Measurements from ENCODE around the gene TEX35.

Gene TEX35

DNA sequence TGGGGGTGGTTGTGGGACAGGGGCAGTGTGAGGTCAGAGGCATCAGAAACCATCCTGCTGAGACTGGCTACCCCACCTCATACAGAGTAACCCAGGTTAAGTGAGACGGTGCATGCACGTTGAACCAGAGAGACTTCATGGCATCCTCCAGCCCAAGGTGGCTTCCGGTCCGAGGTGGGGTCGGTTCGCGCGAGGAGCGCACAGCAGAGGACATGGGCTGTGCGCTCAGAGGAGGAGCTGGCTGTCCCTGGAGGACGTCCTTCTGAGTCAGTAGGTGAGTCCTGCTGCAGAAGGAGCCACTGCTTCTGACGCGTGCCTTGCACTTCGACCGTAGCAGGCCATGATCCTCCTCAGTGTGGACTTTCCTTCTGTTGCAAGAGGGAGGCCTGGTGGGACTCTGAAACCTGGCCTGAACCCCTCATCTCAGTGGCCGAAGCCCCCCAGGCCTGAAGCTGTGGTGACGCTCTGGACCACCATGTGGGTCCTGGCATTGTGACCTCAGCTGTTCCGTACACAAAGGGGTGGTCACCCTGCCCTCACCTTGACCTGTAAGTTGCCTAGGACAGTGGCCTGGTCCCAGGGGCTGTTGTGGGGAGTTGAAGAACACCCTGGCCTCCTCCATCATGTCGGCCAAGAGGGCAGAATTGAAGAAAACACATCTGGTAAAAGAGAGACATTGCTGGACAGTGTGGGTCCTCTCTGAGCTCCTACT is at the start of gene TEX35:
TEX35 (plus strand) TSS at position 544 of the 712 bp plus-strand sequence; CDS start at position 624, 80 bp downstream.
- DNase-seq (ENCODE audit: low read depth), result no peak

DNA sequence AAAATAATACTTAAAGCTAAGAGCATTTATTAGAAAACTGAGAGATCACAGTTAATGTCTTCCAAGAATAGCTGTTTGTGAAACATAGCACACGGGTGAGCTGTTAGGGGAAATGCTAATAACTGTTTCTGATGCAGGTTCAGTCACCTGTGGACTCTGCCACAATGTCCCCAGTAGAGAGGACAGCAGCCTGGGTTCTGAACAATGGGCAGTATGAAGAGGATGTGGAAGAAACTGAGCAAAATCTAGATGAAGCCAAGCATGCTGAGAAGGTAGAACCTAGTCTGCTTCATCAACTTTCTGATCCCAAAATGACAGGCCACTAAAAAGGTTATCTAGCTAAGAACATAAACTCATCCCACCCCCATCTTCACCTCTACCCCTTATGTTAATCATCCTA is 48.8 kb upstream of the TEX35 start:
- no peak for DNase-seq (ENCODE audit: low read depth)

GRCh38 chr1:178464566-178464965 is 48.3 kb upstream of the TEX35 start:
- no peak for DNase-seq (ENCODE audit: low read depth)

DNA sequence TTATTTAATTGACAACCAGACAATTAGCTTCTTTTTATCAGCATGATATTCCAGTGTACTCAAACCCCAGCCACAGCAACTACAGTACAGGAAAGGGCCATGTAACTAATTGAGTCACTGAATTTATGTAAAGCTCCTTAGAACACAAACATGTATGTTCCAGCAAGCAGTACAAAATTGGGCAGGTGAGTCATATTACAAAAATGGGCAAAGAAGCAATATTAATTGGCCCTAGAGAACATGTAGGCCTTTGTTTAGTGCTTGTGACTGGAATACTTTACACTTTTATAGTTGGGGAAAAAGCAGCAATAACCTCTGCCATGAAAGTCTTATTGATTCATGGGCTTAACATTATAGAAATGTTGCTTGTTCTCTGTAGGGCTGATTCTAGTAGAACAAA is 47.9 kb upstream of the TEX35 start:
- DNase-seq (ENCODE audit: low read depth), result no peak

DNA sequence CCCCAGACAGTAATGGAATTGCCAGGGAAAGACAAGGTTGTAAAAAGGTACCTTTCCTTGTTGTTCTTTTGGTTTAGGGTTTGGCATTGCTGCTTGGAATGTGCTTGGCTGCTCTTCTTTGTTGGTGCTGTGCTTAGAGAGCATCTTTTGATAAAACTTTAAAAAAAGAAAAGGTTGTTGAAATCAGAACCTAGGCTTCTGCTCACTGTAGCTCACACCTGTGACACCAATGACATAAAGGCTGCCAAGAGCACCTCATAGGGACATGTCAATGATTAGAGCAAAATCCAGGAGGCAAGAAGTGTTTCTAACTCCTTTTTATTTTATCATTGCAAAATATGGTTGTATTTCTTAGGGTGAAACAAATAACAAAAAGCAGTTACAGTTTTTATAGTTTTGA is 45.1 kb upstream of the TEX35 start:
- DNase-seq (ENCODE audit: low read depth), result no peak

DNA sequence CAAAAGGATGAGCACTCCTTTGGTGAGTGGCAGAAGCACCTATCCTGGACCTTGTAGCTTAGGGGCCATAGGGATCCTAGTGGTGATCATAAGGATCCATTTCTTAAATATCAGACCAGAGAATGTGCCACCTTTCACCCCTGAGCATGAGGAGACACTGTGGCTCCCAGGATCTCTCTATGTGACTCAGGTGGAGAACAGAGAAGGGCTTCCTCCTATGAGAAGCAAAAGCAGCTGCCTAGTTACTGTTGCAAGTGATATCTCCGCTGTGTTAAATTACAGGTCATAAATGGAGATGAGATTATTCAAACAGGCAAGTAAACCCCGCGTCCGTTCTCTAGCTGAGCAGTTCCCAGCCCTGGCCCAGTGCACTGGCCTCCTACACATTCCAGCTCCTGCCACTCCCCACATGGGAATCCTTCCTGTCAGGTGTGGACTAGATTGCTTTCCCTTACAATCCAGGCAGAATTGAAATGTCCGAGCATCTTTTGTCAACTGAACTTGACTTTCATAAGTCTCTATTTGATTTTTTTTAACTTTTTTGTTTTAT is 42.4 kb upstream of the TEX35 start:
- DNase-seq (ENCODE audit: low read depth), result no peak

- DNase-seq (ENCODE audit: low read depth), result no peak
Measured at GRCh38 chr1:178472531-178472930, 40.4 kb upstream of the TEX35 start.

- no peak for DNase-seq (ENCODE audit: low read depth)
Measured at GRCh38 chr1:178477373-178477772, 35.5 kb upstream of the TEX35 start.

GRCh38 chr1:178477841-178478240 is 35.1 kb upstream of the TEX35 start:
- no peak for DNase-seq (ENCODE audit: low read depth)

GRCh38 chr1:178483251-178483957 is 29.5 kb upstream of the TEX35 start:
- no peak for DNase-seq (ENCODE audit: low read depth)

GRCh38 chr1:178484698-178485225 is 28.1 kb upstream of the TEX35 start:
- DNase-seq (ENCODE audit: low read depth), result no peak

DNA sequence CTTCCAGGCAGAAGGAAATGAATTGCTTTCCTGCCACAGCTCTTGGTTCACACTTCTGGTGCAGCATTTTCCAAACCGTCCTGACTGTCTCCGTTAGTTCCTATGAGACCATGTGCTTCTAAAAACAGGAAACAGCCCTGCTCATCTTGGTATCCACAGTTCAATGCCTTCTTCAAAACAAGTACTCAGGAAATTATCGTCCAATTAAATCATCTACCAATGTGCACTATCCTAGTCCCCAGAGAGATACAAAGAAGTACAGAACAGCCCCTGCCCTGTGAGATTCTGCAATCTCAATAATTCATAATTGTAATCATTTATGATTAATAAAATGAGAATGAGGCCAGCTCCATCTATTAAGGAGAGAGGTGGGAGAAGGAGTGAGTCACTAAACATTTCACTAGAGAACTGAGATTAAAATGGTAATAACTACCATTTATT is 27.3 kb upstream of the TEX35 start:
- no peak for DNase-seq (ENCODE audit: low read depth)

GRCh38 chr1:178486100-178487069 is 26.5 kb upstream of the TEX35 start:
- DNase-seq (ENCODE audit: low read depth), result no peak

DNA sequence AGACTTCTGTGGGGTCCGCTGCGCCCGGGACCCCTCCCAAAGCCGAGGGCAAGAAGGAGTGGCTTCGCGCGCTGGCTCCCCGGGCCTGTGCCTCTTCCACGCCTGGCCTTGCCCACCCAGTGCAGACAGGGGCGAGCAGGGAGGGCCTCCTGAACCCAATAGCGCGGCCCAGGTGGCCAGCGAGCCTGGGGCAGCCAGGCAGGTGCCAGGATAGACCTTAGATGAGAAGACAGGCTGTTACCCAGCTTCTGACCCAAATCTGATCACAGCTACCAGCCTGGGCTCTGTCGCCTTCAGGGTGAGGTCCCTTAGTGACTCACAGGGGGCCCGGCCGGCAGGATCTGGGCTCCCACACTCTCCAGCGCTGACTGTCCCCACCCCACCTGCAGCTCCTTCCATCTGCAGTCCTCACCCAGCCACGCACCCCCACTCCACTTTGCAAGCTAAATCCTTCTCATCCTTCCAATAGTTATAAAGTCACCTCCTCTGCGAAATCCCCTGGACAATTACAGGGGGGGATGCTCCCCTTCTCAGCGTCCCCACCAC is 25.8 kb upstream of the TEX35 start:
- no peak for DNase-seq (ENCODE audit: low read depth)

DNA sequence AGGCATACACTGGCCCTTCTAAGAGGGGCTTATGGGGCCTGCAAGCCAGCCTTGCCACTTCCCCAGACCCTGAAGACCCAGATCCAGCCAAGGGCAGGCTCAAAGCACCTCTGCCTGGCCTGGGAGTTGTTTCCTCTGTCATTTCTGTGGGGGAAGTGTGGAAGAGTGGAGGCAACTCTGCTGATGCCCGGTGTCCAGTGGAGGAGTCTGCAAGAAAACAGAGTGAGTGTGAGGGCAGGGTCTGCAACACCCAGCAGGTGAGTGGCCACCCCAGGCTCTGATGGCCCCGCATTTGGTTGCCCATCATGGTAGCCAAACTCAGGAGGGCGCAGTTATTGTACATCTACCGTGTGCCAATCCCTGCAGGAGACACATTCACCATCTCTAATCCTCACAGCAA is 24.5 kb upstream of the TEX35 start:
- no peak for DNase-seq (ENCODE audit: low read depth)

GRCh38 chr1:178489399-178489798 is 23.5 kb upstream of the TEX35 start:
- no peak for DNase-seq (ENCODE audit: low read depth)

DNA sequence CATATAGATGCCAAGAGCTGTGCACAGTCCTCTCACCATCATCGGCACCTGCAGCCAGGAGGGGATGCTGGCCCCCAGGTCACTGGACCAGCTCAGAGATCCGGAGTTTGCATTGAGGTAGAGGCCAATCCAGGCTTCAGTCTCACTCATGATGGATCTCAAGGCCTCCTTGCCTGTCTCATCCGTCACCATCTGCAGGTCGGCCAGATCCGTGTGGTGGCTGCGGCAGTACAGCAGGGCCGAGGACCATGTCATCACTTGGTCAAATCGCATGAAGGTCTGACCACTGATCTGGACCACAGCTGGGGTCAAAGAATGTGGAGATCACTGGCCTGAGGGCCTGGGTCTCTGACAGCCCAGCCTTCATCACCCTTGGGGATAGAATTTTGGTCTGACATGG is 22.8 kb upstream of the TEX35 start:
- no peak for DNase-seq (ENCODE audit: low read depth)

- DNase-seq (ENCODE audit: low read depth), result no peak
Measured at GRCh38 chr1:178490967-178491366, 21.9 kb upstream of the TEX35 start.

- DNase-seq (ENCODE audit: low read depth), result no peak
Measured at GRCh38 chr1:178491721-178492120, 21.2 kb upstream of the TEX35 start.

DNA sequence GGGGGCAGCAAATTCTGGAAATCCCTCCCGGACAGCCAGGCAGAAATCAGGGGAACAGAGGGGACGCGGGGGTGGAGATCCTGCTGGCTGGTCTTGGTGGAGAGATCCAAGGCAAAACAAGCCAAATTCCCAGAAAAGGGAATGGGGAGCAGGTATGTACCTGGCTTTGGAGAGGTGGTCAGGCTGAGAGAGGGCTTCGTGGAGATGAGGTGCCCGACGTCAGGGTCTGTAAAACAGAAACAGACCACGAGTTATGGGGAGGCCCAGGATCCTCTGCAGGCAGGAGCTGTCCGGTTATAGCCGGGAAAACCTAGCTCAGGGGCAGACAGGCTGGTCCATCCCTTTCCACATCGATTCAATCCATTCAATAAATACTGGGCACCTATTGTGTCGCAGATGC is 20.6 kb upstream of the TEX35 start:
- no peak for DNase-seq (ENCODE audit: low read depth)

DNA sequence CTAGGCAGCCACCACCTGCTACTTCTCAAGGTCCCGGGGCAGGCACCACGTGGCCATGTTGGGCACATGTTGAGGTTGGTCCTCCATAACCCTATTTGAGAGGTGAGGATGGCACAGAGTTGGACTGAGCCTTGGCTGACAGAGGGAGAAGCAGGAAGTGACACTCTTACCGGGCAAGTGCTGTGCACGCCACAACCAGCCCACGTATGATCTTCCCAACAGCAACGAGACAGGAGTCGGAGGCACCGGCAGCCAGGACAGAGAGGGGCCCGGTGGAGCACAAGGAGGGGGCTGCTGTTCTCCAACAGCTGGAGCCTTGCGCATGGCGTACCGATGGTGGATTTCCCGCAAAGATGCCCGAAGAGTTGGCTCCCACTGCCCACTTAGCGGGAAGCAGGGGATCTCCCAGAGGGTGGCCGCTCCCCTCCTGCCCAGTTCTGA is 19.6 kb upstream of the TEX35 start:
- DNase-seq (ENCODE audit: low read depth), result no peak

DNA sequence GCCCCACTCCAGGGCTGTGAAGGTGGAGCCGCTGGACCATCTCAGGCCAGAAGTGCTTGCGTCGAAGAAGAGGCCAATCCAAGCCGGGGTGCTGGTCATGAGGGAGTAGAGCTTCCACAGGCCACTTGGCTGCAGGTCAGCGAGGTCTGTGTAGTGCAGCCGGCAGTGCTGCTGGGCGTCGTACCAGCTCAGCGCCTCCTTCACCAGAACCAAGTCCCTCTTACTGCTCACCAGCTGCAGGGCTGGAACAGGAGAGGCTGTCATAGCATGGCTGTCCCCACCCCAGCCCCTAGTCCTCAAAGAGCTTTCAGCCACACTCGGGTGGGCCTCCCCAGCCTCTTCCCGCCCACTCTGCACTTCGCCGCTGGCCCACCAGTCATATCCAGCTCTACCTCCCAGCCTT is 18.3 kb upstream of the TEX35 start:
- no peak for DNase-seq (ENCODE audit: low read depth)
